NCI-H2029 (cell line): Measurements from ENCODE around the gene MAP4K4.
"Not testable (repeated sequence)": the region's sequence is repeated elsewhere in the genome, so short reads cannot be mapped to it uniquely, and the experiment has no call there.

ENCODE experiments used
- DNase-seq: peaks from one replicate; lab custom pipeline; 2025; lab: John Stamatoyannopoulos, UW

MAP4K4 gene

DNA sequence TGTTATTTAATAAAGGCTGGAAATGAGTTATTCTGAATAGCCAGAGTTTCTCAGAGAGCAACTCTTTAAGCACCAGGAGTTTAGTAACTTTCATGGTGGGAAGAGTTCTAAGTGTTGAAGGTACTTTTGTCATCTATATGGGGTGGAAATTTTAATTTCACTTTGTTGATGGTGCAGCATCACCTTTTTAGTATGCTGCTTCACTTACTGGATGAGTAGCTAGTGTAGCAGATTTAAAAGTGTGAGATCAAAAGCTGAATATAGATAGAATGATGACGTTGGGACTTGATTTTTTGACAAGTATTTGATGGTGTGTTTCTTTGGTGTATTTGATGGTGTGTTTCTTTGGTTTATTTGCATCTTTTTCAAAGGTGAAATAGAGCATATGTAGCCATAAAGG is 47.3 kb downstream of the MAP4K4 start:
- no peak for DNase-seq

GRCh38 chr2:101745711-101746694 is 48.5 kb downstream of the MAP4K4 start:
- no peak for DNase-seq

DNA sequence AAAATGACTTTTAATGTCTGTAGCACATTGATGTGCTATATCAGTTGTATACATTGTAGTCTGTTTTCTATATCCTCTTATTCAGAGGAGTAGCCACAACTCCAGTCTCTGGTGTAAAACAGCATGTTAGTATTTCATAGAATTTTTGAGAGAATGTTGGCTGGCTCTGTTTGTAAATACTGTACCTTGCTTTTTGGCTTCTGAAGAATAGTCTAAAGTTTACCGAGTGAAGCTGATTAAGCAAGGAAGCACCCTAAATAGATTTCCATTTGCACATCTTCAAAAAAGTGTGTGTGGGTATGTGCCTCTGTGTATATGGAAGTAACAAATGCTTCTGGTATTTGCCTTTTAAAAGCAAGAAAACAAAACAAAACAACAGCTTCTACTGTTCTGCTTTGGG is 50.5 kb downstream of the MAP4K4 start:
- no peak for DNase-seq

DNA sequence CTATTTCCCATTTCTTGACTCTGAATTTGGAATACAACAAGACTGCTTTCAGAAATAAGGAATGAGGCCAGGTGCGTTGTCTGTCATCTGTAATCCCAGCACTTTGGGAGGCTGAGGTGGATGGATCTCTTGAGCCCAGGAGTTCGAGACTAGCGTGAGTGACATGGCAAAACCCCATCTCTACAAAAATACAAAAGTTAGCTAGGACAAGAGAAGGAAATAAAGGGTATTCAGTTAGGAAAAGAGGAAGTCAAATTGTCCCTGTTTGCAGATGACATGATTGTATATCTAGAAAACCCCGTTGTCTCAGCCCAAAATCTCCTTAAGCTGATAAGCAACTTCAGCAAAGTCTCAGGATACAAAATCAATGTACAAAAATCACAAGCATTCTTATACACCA is 51.0 kb downstream of the MAP4K4 start:
- DNase-seq, result not testable (repeated sequence)

- DNase-seq, result no peak
Measured at GRCh38 chr2:101750688-101751087, 53.2 kb downstream of the MAP4K4 start.

GRCh38 chr2:101751276-101751815 is 53.8 kb downstream of the MAP4K4 start:
- no peak for DNase-seq

DNA sequence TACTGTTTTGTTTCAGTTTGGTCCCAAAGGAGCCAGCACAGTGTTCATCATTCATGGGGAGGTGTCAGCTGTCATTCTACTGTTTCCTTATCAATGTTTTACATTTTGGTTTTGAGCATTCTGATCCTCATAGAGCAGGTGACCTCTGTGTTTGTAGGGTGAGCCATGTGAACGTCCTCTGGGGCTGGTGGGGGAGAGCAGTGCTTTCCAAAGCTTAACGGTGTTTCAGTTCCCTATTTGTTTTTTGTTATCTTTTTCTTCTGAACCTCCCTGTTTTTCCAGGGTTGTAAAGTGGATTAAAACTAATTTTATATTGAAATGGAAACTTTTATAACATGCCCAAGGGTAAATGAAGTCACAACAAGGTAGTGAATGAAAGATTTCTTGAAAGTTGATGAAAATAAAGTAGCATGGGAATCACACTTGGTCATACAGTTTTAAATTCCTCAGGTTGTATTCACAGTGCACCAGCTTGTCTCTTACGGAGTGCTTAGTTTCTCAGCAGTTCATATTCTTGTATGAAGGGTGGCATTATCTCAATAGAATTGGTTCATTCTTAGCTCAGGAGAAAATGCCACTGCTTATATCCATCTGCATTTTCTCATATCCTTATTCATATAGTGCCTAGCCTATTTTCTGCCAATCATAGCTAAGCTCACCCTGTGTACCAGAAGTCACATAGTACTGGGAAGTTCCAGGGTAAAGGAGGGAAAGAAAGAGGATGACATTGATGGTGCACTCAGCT is 54.5 kb downstream of the MAP4K4 start:
- DNase-seq, result no peak

GRCh38 chr2:101752716-101753616 is 55.5 kb downstream of the MAP4K4 start:
- DNase-seq, result no peak

DNA sequence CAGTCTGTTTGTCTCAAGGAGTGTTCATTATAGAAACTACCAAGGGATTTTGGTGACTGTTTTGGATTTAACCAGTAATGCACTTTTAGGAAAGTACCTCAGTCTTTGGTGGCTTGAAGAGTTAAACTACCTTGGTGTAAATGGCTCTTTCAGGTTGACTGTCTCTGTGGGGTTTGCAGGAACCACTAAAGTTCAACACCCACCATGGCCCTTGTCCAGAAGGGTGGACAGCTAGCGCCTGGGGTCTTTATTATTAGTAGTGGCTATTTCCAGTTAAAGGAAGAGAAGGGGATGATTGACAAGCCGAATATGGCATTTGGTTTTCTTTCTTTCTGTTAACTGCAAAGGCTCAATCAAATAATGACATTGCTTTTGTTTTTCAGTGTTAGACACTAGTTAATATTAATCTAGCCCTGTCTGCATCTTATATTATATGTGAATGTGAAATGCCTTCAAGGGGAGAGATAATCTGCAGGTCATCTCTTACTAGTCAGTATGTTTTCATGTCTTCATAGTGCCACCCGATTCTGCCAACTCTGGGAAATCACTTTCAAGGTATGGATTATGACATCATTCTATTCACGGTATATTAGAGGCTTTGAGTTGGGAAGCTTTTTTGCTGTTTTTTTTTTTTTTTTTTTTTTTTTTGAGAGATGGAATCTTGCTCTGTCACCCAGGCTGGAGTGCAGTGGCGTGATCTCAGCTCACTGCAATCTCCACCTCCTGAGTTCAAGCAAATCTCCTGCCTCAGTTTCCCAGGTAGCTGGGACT is 56.4 kb downstream of the MAP4K4 start:
- no peak for DNase-seq

- no peak for DNase-seq
Measured at GRCh38 chr2:101754618-101755017, 57.1 kb downstream of the MAP4K4 start.

- DNase-seq, result no peak
Measured at GRCh38 chr2:101756266-101756665, 58.8 kb downstream of the MAP4K4 start.

DNA sequence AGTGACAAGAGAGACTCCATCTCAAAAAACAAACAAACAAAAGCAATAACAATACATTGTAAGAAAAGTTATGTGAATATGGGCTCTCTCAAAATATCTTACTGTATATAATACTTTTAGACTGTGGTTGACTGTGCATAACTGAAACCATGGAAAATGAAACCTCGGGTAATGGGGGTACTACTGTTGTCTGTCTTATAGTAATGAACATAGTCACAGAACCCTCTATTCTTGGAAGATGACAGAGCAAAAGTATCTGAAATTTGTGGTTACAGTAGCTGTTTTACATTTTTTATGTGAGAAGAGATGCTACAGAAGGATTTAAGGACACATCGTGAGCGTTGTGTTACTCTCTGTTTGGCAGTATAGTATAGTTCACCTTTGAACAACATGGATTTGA is 60.5 kb downstream of the MAP4K4 start:
- no peak for DNase-seq

GRCh38 chr2:101759162-101759561 is 61.7 kb downstream of the MAP4K4 start:
- DNase-seq, result no peak

- DNase-seq, result no peak
Measured at GRCh38 chr2:101762451-101763171, 65.1 kb downstream of the MAP4K4 start.

- no peak for DNase-seq
Measured at GRCh38 chr2:101763496-101764333, 66.2 kb downstream of the MAP4K4 start.

GRCh38 chr2:101766337-101766736 is 68.8 kb downstream of the MAP4K4 start:
- DNase-seq, result no peak

DNA sequence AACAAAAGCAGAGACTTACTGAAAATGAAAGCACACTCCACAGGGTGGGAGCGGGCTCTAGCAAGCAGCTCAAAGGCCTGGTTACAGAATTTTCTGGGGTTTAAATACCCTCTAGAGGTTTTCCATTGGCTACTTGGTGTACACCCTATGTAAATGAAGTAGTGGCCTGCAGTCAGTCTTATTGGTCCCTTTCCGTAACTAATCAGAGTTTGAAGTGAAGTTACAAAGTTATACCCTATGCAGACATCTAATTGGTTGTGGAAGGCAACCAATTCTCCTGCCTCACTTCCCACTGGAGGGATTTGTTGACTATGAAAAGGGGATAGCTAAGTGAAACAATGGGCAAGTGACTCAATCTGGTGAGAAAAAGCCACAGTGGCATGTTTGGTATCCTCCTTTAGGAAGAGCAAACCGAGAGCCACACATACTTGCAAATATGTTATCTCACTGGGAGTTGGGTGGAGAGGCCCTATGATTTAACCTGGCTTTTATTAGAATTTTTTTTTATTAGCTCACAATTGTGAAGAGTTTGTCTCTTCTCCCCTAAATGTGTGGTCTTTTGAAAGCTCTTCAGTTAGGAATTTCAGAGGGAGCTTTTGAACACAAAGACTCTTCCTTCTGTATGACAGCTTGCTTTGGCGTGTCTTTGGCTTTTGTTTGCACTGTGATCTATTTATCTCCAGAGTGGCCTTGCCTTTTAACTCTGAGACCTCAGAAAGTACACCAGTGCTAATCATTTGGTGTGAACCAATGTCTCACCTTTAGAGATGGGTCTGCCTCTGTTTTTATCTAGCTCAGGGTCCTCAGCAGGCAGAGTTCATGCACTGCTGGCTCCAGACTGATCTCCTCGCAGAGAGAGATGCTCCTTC is 69.6 kb downstream of the MAP4K4 start:
- DNase-seq, result no peak

DNA sequence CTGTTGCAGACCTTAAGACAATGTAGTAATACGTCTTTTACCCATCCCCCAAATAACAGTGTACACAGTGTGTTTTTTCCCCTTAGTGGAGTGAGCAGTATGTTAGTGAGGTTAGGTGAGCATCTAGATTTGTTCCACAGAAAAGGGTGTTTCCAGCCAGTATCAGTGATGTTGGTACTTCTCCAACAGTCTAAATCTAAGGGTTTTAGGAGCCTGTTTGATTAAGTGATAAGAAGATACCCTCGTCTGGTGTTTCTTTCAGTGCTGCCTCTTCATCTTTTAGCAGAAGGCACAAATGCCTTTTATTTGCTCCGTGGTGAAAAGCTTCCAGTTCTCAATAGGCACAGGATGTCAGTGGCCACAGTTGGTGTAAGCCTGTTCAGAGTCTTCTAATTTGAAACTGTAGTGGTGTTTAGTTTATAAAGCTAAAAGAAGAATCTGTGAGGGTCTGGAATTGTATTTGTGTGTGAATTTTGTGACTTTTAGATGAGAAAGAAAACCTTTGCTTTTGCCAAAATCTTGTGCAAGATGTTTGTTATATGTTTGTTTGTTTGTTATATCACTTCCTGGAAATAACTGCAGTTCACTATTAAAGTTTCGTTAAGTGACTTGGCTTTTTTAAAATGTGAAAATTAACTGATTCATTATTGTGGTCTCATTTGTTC is 71.2 kb downstream of the MAP4K4 start:
- DNase-seq, result no peak
